A549 (cell line): ENCODE measurements around the gene SIPA1. TPM values are rescaled to one million over a fixed set of nuclear protein-coding genes. Genes with fewer than 3 reads are reported as not detected.

Experiments
- ATAC-seq, 2 experiments: fragments of 200-7000 bp in 1 of 2; fragments of >200 bp in 1 of 2; cut with Nextera tagmentation in 1 of 2; cut with Tn5 transposase in 1 of 2; 3 replicates each; pipeline versions ENCODE4 v1.8.0 to v1.9.1; 2018 to 2020; ENCODE audit warnings: mild to moderate bottlenecking in 1 of 2, moderate library complexity in 1 of 2
- CTCF ChIA-PET: fragments of 300-600 bp; sonication (Branson Sonifier 250); formaldehyde crosslinking; extraction: SDS; loops from one replicate; lab custom pipeline; 2021; ENCODE audit warnings: antibody characterized with exemption, inconsistent platforms; lab: Yijun Ruan, JAX
- POLR2A ChIA-PET: fragments of 350-600 bp; formaldehyde crosslinking; extraction: SDS; loops from one replicate; lab custom pipeline; 2021; ENCODE audit warnings: antibody characterized with exemption, inconsistent platforms; lab: Yijun Ruan, JAX
- DNase-seq, 2 experiments: peaks; one replicate each; pipeline versions ENCODE4 v3.0.0 to v3.0.0-alpha.2; 2011 to 2016; ENCODE audit warnings: low read depth in 1 of 2, low spot score in 1 of 2
- FAIRE-seq: peaks from 2 replicates; lab custom pipeline; 2011; peaks lifted over from hg19 to GRCh38; lab: Jason Lieb, UNC
- H3K27ac ChIP-seq, 2 experiments: fragments of >200 bp; sonication (Bioruptor Twin); formaldehyde crosslinking; 3 replicates each; pipeline ENCODE4 v1.5.1; 2016 to 2017
- H3K4me1 ChIP-seq: fragments of >200 bp; sonication (Bioruptor Twin); formaldehyde crosslinking; 3 replicates; pipeline ENCODE4 v1.6.1; 2016
- H3K4me2 ChIP-seq: fragments of >200 bp; sonication (Bioruptor Twin); formaldehyde crosslinking; 3 replicates; pipeline ENCODE4 v1.6.1; 2016
- H3K4me3 ChIP-seq: fragments of >200 bp; sonication (Bioruptor Twin); formaldehyde crosslinking; 3 replicates; pipeline ENCODE4 v1.5.1; 2016
- H3K9me3 ChIP-seq: fragments of >200 bp; sonication (Bioruptor Twin); formaldehyde crosslinking; 3 replicates; pipeline ENCODE4 v1.6.1; 2016
- ATOH8 ChIP-seq: fragments of 250-450 bp; sonication (Bioruptor Pico); IDR thresholded peaks from 2 replicates; pipeline ENCODE4 v1.5.0; 2020; ENCODE audit warnings: low read depth, mild to moderate bottlenecking, moderate library complexity
- E2F6 ChIP-seq: IDR thresholded peaks from 2 replicates; pipeline ENCODE4 v1.6.1; 2012; ENCODE audit warnings: low read depth, borderline replicate concordance
- EP300 ChIP-seq, 2 experiments: fragments of >200 bp; sonication (Bioruptor Twin); formaldehyde crosslinking; IDR thresholded peaks; 2 replicates in 1 of 2; 3 replicates in 1 of 2; pipeline ENCODE4 v1.6.1; 2016 to 2017
- FOSB ChIP-seq: fragments of 250-450 bp; sonication (Bioruptor Pico); IDR thresholded peaks from 2 replicates; pipeline ENCODE4 v1.5.0; 2020; ENCODE audit warnings: mild to moderate bottlenecking, moderate library complexity
- GATA3 ChIP-seq: IDR thresholded peaks from 2 replicates; pipeline ENCODE4 v1.6.1; 2012; ENCODE audit warnings: borderline replicate concordance
- HEYL ChIP-seq: fragments of 250-450 bp; sonication (Bioruptor Pico); IDR thresholded peaks from 2 replicates; pipeline ENCODE4 v1.8.0; 2021; ENCODE audit warnings: mild to moderate bottlenecking, moderate library complexity
- HOXA7 ChIP-seq: fragments of 250-450 bp; sonication (Bioruptor Pico); IDR thresholded peaks from 2 replicates; pipeline ENCODE4 v1.5.0; 2020; ENCODE audit warnings: mild to moderate bottlenecking, moderate library complexity
- JUN ChIP-seq, 2 experiments: fragments of >200 bp; sonication (Bioruptor Twin); formaldehyde crosslinking; IDR thresholded peaks; 2 replicates in 1 of 2; 3 replicates in 1 of 2; pipeline ENCODE4 v1.6.1; 2016 to 2017
- JUNB ChIP-seq: fragments of >200 bp; sonication (Bioruptor Twin); formaldehyde crosslinking; IDR thresholded peaks from 2 replicates; pipeline ENCODE4 v1.6.1; 2016
- KDM1A ChIP-seq: fragments of 200-600 bp; sonication (generic); IDR thresholded peaks from 2 replicates; pipeline ENCODE4 v1.6.1; 2016; ENCODE audit warnings: low read depth, mild to moderate bottlenecking
- MAX ChIP-seq: IDR thresholded peaks from 2 replicates; pipeline ENCODE4 v1.6.1; 2012
- NR3C1 ChIP-seq: fragments of >200 bp; sonication (Bioruptor Twin); formaldehyde crosslinking; IDR thresholded peaks from 3 replicates; pipeline ENCODE4 v1.6.1; 2017
- POLR2A ChIP-seq: IDR thresholded peaks from 2 replicates; pipeline ENCODE4 v1.6.1; 2012; ENCODE audit warnings: mild to moderate bottlenecking, low read length
- SMC3 ChIP-seq: fragments of >200 bp; sonication (Bioruptor Twin); formaldehyde crosslinking; IDR thresholded peaks from 3 replicates; pipeline ENCODE4 v1.6.1; 2018; ENCODE audit warnings: inconsistent platforms
- TFCP2L1 ChIP-seq: fragments of 250-450 bp; sonication (Bioruptor Pico); IDR thresholded peaks from 2 replicates; pipeline ENCODE4 v1.5.0; 2021; ENCODE audit warnings: mild to moderate bottlenecking
- WGBS: methylation state at CpG from one replicate; pipeline ENCODE4 v1.1.6; 2017; ENCODE audit errors: missing lambda C conversion rate; 5-methylcytosine and 5-hydroxymethylcytosine counted together
- polyA minus RNA-seq: library from RNA; depleted of rRNA, polyadenylated mRNA; stranded (reverse); fragments of >200 nt; gene quantifications from 2 replicates; pipeline ENCODE4 v1.2.3, GENCODE V29; 2011; rRNA and poly(A)+ RNA removed
- polyA plus RNA-seq, 4 experiments: library from polyadenylated mRNA; depleted of rRNA in 3 of 4; stranded (reverse); fragments of >200 nt; fragmentation: RNase III in 1 of 4; extraction: RNeasy Plus Mini Kit Qiagen cat#74134 plus additional on column Dnase treatment in 1 of 4; gene quantifications; 2 replicates in 3 of 4; 3 replicates in 1 of 4; pipeline ENCODE4 v1.2.3, GENCODE V29; 2011 to 2017
- TF ChIP-seq, protein P1 (sequence below): IDR thresholded peaks from 2 replicates; pipeline ENCODE4 v1.6.1; 2012
- TF ChIP-seq, protein P2 (sequence below): fragments of 150-350 bp; IDR thresholded peaks from 2 replicates; pipeline ENCODE4 v1.6.1; 2014; ENCODE audit warnings: low read depth, mild to moderate bottlenecking, low read length

SIPA1 gene, protein sequence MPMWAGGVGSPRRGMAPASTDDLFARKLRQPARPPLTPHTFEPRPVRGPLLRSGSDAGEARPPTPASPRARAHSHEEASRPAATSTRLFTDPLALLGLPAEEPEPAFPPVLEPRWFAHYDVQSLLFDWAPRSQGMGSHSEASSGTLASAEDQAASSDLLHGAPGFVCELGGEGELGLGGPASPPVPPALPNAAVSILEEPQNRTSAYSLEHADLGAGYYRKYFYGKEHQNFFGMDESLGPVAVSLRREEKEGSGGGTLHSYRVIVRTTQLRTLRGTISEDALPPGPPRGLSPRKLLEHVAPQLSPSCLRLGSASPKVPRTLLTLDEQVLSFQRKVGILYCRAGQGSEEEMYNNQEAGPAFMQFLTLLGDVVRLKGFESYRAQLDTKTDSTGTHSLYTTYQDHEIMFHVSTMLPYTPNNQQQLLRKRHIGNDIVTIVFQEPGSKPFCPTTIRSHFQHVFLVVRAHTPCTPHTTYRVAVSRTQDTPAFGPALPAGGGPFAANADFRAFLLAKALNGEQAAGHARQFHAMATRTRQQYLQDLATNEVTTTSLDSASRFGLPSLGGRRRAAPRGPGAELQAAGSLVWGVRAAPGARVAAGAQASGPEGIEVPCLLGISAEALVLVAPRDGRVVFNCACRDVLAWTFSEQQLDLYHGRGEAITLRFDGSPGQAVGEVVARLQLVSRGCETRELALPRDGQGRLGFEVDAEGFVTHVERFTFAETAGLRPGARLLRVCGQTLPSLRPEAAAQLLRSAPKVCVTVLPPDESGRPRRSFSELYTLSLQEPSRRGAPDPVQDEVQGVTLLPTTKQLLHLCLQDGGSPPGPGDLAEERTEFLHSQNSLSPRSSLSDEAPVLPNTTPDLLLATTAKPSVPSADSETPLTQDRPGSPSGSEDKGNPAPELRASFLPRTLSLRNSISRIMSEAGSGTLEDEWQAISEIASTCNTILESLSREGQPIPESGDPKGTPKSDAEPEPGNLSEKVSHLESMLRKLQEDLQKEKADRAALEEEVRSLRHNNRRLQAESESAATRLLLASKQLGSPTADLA
- polyA plus RNA-seq (2011; rRNA removed) (9.9 and 10.4 TPM in 2 replicates), polyA plus RNA-seq (2017; fragmentation: RNase III; extraction: RNeasy Plus Mini Kit Qiagen cat#74134 plus additional on column Dnase treatment) (16.9 to 21.3 TPM (median 17.4 TPM) in 3 replicates), polyA minus RNA-seq (9.6 and 15.2 TPM in 2 replicates)
- polyA plus RNA-seq (2012; cell fraction: cytosol; rRNA removed) = 20.3 and 32.5 TPM in 2 replicates
- polyA plus RNA-seq (2012; cell fraction: nucleus; rRNA removed) = 27.9 and 48.3 TPM in 2 replicates

DNA sequence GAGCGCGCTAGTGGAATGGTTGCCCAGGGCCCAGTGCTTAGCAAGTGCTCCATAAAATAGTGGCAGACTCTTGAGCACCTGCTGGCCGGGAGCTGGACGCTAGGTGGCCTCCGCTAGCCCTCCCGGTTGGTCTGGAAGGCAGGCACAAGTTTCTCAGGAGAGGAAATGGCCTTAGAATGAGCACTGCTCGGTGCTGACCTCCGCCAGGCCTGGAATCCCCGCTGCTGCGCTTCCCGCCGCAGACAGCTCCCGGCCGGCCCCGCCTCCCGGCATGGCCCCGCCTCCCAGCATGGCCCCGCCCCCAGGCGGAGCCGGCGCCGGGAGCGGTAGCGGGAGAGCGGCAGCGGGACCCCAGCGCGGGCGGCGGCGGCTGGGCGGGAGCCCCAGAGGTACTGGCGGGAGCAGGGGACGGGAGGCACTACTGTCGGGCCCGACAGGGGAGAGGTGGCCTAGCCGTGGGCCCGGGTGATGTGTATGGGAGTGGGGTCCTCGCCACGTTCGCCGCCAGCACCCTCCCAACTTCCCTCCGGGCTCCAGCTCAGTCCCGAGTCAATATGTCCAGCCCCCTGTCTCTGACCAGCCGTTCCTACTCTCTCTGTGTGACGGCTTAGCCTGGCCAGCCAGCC is at the start of gene SIPA1:
Gene SIPA1, plus strand, starts transcription at position 308 of the 626 bp plus-strand sequence. CDS start 2,821 bp downstream, outside the sequence.
- H3K27ac ChIP-seq = peak within 1 kb of the TSS; percentile 73 to 89
- ChIA-PET CTCF (interaction anchor here (0.6 to 8.2 kb wide), 8 partner anchors 9 to 247 kb away, joined by 3 to 54 read pairs (median 3); no protein-coding TSS in a partner anchor), POLR2A (interaction anchor here (0.6 to 2.3 kb wide), 5 partner anchors 12 to 207 kb away, joined by 3 to 12 read pairs (median 5); partner anchors contain the start of genes PCNX3 and RELA)
- FAIRE-seq (no peak), DNase-seq (peak; percentile 58 to 91), ATAC-seq (peak; percentile 60 to 86)
- H3K4me3 ChIP-seq = peak within 1 kb of the TSS; percentile 72
- 0 out of 2 replicates have a peak, but pooled peaks have one; percentile 54 for TF ChIP-seq TFCP2L1 (CRISPR knock-in tag)
- TF ChIP-seq E2F6 = 0 out of 2 replicates have a peak, but pooled peaks have one; percentile 24
- TF ChIP-seq SMC3 = no peak
- no peak for TF ChIP-seq HOXA7
- TF ChIP-seq NR3C1 = no peak
- no peak for TF ChIP-seq ATOH8
- TF ChIP-seq KDM1A = no peak
- TF ChIP-seq GATA3 = 0 out of 2 replicates have a peak, but pooled peaks have one; percentile 25
- TF ChIP-seq JUNB = no peak
- TF ChIP-seq EP300 (IDR thresholded peaks at IDR 0.05) = no peak
- TF ChIP-seq, protein P1, sequence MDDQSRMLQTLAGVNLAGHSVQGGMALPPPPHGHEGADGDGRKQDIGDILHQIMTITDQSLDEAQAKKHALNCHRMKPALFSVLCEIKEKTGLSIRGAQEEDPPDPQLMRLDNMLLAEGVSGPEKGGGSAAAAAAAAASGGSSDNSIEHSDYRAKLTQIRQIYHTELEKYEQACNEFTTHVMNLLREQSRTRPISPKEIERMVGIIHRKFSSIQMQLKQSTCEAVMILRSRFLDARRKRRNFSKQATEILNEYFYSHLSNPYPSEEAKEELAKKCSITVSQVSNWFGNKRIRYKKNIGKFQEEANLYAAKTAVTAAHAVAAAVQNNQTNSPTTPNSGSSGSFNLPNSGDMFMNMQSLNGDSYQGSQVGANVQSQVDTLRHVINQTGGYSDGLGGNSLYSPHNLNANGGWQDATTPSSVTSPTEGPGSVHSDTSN = peak; percentile 49; the same call in 1 of the 2 replicates
- TF ChIP-seq HEYL (CRISPR knock-in tag) = no peak
- TF ChIP-seq FOSB (CRISPR knock-in tag) = no peak
- peak; percentile 67 to 90; a peak in 4 of 5 replicates for TF ChIP-seq JUN (IDR thresholded peaks at IDR 0.05)
- peak; percentile 42 for TF ChIP-seq POLR2A
- TF ChIP-seq MAX = peak; percentile 39
- TF ChIP-seq, protein P2, sequence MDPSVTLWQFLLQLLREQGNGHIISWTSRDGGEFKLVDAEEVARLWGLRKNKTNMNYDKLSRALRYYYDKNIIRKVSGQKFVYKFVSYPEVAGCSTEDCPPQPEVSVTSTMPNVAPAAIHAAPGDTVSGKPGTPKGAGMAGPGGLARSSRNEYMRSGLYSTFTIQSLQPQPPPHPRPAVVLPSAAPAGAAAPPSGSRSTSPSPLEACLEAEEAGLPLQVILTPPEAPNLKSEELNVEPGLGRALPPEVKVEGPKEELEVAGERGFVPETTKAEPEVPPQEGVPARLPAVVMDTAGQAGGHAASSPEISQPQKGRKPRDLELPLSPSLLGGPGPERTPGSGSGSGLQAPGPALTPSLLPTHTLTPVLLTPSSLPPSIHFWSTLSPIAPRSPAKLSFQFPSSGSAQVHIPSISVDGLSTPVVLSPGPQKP = no peak
- no peaks in the 10 kb centered on the region for H3K9me3 ChIP-seq
- 21% methylated on average over 10 of the region's 46 CpGs for WGBS
- peaks cover 19% of the 10 kb centered on the region for H3K4me1 ChIP-seq
- peak within 1 kb of the TSS; percentile 99 for H3K4me2 ChIP-seq
